H1 (cell line): ENCODE data around the gene INPP5A. TPM values are rescaled to one million over a fixed set of nuclear protein-coding genes. Genes with fewer than 3 reads are reported as not detected.

Experiments
- CBX5 ChIP-seq: fragments of 300-800, 300-1000 bp; sonication (generic); IDR thresholded peaks from 2 replicates; pipeline ENCODE4 v1.7.1; 2016; ENCODE audit warnings: antibody characterized with exemption, low read length, low read depth
- polyA plus RNA-seq, 7 experiments: library from polyadenylated mRNA; depleted of rRNA in 3 of 7; stranded (reverse) in 5 of 7; unstranded in 2 of 7; fragments of >200 nt in 5 of 7; fragments of 200-250 nt in 2 of 7; gene quantifications; 1 replicate in 5 of 7; 2 replicates in 1 of 7; 4 replicates in 1 of 7; pipeline versions ENCODE4 v1.2.1 to v1.2.3, GENCODE V29; 2011 to 2013; ENCODE audit warnings: missing spikeins in 2 of 7, mixed read lengths in 2 of 7
- total RNA-seq: library from RNA; stranded (reverse); fragmentation: NEBNext Ultra II Directional; extraction: Animal tissue kit (Norgen Biotek cat#: 25700); gene quantifications from 2 replicates; pipeline ENCODE4 v1.2.1, GENCODE V29; 2021

INPP5A gene
- total and polyA plus RNA-seq, 2 of the 8 experiments (the other 6 are each of a cell fraction or from before 2014, with no cell fraction given) = 19.7 to 27.5 TPM

- no peak for TF ChIP-seq CBX5
These were observed 73.7 kb downstream of the INPP5A start (continued) for GRCh38 chr10:132611026-132611910.
